NCI-H146 treated with DMSO at 0.1 percent for 48 hours (cell line): Measurements from ENCODE around the gene ZFAND2B.
"Not testable (repeated sequence)": the region's sequence is repeated elsewhere in the genome, so short reads cannot be mapped to it uniquely, and the experiment has no call there.

Experiments used
- DNase-seq: peaks from one replicate; lab custom pipeline; 2025; ENCODE audit not compliant: unreplicated experiment; lab: John Stamatoyannopoulos, UW

ZFAND2B gene

GRCh38 chr2:219250049-219250781 lies 43.6 kb downstream of the ZFAND2B start:
- DNase-seq = no peak

DNA sequence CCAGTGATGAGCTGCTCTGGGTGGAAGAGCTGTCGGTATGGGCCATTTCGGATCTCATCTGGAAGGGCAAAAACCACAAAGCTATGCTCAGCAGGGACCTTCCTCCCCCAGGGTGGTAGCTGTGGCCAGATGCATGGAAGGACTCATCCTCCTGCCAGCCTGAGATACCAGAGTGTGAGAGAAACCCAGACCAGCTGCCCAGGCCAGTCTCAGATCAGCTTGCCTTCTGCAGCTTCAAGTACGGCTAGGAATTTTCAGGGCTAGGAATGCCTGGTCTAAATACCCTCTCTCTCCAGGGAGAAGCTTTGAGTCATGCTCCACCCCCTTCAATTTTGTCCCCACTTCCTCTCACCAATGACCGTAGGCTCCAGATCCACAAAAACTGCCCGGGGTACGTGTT lies 45.1 kb downstream of the ZFAND2B start:
- DNase-seq = no peak

DNA sequence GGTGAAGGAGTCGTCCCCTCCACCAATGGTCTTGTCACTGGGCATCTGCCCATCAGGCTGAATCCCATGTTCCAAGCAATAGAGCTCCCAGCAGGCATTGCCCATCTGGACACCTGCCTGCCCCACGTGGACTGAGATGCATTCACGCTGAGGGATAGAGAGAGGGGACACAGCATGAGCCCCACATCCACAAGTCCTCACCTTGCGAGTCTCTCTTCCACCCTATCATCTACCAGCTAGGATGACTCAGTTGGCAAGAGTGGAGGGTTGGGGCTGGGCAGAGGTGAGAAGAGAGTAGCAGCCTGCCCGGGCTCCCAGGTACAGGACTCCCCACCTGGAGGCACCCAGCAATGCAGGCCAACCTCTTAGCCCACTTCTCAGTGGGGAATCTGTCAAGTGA lies 45.5 kb downstream of the ZFAND2B start:
- no peak for DNase-seq

DNA sequence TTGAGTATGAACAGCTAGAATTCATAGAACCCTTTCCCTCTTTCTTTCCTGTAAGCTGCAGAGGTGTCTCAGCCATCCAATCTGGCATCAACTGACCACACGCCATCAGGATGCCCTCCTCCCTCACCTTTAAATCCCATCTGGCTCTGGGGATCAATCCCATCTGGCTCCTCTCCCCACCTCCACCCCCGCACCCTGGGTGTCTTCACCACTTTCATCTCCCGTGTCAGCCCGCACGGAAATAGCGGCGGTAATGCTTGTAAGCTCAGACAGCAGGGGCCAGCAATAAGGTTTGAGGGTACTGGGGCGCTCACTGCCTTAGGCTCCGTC lies 46.0 kb downstream of the ZFAND2B start:
- DNase-seq = peak; percentile 5

DNA sequence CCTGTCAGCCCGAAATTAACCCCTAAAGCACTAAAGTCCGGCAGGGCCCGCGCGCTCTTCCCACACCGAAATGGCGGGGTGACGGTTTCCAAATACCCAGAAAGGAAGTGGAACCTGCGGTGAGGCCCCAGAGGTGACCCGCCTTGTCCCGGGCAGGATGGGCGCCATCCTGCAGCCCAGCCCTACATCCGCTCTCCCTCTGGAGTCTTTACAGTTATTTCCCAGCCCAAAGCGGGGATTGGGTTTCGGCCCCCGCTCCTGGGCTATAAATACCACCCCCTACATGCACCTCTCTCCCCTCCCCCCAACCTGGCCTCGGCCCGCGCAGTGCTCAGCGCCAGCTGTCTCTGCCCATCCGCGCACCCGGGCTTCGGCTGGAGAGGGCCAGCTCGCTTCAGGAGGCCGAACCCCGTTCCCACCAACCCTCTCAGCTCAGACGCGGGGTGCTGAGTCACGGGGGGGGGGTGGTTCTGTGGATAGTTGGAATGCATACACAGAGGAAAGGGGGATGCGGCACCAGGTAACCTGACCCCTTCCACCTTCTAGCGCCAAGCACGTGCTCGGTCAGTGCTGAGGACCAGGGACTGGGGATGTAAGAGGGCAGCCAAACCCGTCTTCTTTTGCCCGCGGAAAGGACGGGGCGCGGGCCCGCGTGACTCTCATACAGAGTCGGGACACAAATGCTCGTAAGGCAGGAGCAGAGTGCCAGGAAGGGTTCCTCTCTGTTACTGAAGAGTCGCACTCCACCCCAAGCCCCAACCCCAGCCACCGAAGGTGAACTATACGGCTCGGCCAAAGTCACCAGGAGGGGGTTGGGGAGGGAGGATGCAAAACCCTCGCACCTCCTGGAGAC lies 46.5 kb downstream of the ZFAND2B start, which contains the start of gene TUBA4B:
TUBA4B (plus strand) TSS at position 344 of the 853 bp plus-strand sequence; CDS start at position 509, 165 bp downstream.
- peak; percentile 3 for DNase-seq

GRCh38 chr2:219253753-219254589 lies 47.4 kb downstream of the ZFAND2B start, which contains the start of gene TUBA4A:
TSS of gene TUBA4A (minus strand) at chr2:219253918. CDS start at chr2:219253858, 60 bp downstream.
- peak; percentile 44 for DNase-seq

DNA sequence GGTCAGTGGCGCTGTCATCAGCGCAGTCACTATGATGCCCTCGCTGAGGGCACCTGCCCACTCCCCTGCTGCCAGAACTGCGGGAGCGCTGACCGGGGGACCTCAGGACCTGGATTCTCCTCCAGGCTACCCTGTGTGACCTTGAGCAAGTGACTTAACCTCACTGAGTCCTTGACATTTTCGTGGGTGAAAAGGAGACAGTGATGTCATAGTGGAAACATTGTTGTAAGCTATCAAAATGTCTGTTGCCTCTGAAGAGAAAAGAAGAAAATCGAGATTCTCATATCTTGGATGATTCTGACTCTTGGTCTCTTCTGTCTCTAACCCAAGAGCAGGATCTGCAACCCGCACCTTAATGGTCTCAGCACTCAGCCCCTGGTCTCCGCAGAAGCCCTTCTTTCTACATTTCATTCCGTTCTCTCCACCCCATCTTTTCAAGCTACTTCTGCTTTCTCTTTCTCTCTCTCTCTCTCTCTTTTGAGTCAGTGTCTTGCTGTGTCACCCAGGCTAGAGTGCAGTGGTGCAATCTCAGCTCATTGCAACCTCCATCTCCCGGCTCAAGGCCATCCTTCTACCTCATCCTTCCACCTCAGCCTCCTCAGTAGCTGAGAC lies 48.1 kb downstream of the ZFAND2B start:
- no peak for DNase-seq

DNA sequence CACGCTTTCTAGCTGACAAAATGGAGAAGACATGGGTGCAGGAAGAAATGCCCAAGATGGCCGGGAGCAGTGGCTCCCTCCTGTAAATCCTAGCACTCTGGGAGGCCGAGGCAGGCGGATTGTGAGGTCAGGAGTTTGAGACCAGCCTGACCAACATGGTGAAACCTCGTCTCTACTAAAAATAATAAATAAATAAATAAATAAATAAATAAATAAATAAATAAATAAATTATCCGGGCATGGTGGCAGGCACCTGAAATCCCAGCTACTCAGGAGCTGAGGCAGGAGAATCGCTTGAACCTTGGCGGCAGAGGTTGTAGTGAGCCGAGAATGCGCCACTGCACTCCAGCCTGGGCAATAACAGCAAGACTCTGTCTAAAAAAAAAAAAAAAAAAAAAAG lies 52.4 kb downstream of the ZFAND2B start:
- not testable (repeated sequence) for DNase-seq
